Measurements from ENCODE around the gene TMEM221. TPM values are rescaled to one million over a fixed set of nuclear protein-coding genes. Genes with fewer than 3 reads are reported as not detected.

TMEM221 gene
- total and polyA plus RNA-seq, 9 of the 15 experiments (the other 6 are each of a cell fraction or from before 2014, with no cell fraction given): 0.06 to 0.35 TPM; not detected in 7

GRCh38 chr19:17404015-17404414, 44.5 kb downstream of the TMEM221 start (continued):
- TF ChIP-seq ELF4 (CRISPR knock-in tag; IDR thresholded peaks at IDR 0.05) (no peak), PHTF2 (CRISPR knock-in tag; IDR thresholded peaks at IDR 0.05) (peak; percentile 23; the same call in 1 of the 2 replicates), SIN3A (IDR thresholded peaks at IDR 0.05; ENCODE audit: borderline replicate concordance in 2 of 2, control insufficient read depth in 1 of 2, low read depth in 2 of 2, low read length in 2 of 2) (peak in 1 of 2 experiments; percentile 48; a peak in 1 of 4 replicates), ZNF584 (CRISPR knock-in tag; IDR thresholded peaks at IDR 0.05; ENCODE audit: low read depth) (no peak), CCNT2 (IDR thresholded peaks at IDR 0.05; ENCODE audit: borderline replicate concordance, extremely low read depth, insufficient read length, low read depth, low read length) (peak; percentile 38), HNRNPUL1 (IDR thresholded peaks at IDR 0.05; ENCODE audit: low read length) (no peak), NR4A1 (CRISPR knock-in tag; IDR thresholded peaks at IDR 0.05) (no peak), NR4A1 (tag; IDR thresholded peaks at IDR 0.05) (no peak), ZNF561 (CRISPR knock-in tag; conservative IDR thresholded peaks at IDR 0.05) (no peak), CTCF (IDR thresholded peaks at IDR 0.05 in 2 of 3, conservative IDR thresholded peaks at IDR 0.05 in 1 of 3; ENCODE audit: insufficient read depth in 2 of 3, low read depth in 1 of 3, low read length in 3 of 3) (no peak)

Data from K562 (cell line).